ENCODE data around the gene PTP4A1. TPM values are rescaled to one million over a fixed set of nuclear protein-coding genes. Genes with fewer than 3 reads are reported as not detected.

Gene PTP4A1
- polyA plus RNA-seq, 1 donor (not counting 4 experiments of a cell fraction or from before 2014, with no cell fraction given): 65.7 TPM

DNA sequence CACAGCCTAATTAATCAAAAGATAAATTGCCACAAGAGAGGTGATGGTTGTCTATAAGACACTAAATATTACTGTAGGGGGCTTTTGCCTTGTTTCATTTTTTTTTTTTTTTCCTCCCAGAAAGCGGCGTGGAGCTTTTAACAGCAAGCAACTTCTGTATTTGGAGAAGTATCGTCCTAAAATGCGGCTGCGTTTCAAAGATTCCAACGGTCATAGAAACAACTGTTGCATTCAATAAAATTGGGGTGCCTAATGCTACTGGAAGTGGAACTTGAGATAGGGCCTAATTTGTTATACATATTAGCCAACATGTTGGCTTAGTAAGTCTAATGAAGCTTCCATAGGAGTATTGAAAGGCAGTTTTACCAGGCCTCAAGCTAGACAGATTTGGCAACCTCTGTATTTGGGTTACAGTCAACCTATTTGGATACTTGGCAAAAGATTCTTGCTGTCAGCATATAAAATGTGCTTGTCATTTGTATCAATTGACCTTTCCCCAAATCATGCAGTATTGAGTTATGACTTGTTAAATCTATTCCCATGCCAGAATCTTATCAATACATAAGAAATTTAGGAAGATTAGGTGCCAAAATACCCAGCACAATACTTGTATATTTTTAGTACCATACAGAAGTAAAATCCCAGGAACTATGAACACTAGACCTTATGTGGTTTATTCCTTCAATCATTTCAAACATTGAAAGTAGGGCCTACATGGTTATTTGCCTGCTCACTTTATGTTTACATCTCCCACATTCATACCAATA, 7.8 kb downstream of the PTP4A1 start:
- no peaks in the 10 kb centered on the region for H3K9me1 ChIP-seq (ENCODE audit: control insufficient read depth, extremely low read depth, insufficient read depth, low read length)
- H3K9me3 ChIP-seq (ENCODE audit: control insufficient read depth, low read depth, low read length): no peaks in the 10 kb centered on the region
- no peaks in the 10 kb centered on the region for H3K27me3 ChIP-seq (ENCODE audit: control insufficient read depth, extremely low read depth, insufficient read depth, low read length)
- peaks cover 10 to 27% of the 10 kb centered on the region in 2 experiments for H3K36me3 ChIP-seq (ENCODE audit: control insufficient read depth in 2 of 2, extremely low read depth in 1 of 2, insufficient read depth in 2 of 2, low read length in 2 of 2)
- H4K20me1 ChIP-seq (ENCODE audit: control insufficient read depth, extremely low read depth, insufficient read depth, low read length): peaks cover 15% of the 10 kb centered on the region
- no peak overlapping the region for H3K9ac ChIP-seq (ENCODE audit: control insufficient read depth, extremely low read depth, insufficient read depth, low read length)
- H2AFZ ChIP-seq (ENCODE audit: control insufficient read depth, low read length): no peak overlapping the region
- FAIRE-seq (no peak), DNase-seq (ENCODE audit: low read depth, low spot score) (no peak)
- dilution Hi-C loops (cut with MboI; ENCODE audit: extremely low pct_ligation_motif_present, low sequenced_read_pairs): no loop called here
- TF ChIP-seq EZH2 (IDR thresholded peaks at IDR 0.05; ENCODE audit: low read length) (no peak), CTCF (optimal IDR thresholded peaks at IDR 0.05 in 1 of 3, IDR thresholded peaks at IDR 0.05 in 1 of 3, conservative IDR thresholded peaks at IDR 0.05 in 1 of 3; ENCODE audit: extremely low read depth in 1 of 3, insufficient read depth in 2 of 3, low read length in 3 of 3) (no peak)
- no peak overlapping the region for H3K27ac ChIP-seq (ENCODE audit: control insufficient read depth, insufficient read depth, low read length)
- H3K4me1 ChIP-seq (ENCODE audit: control insufficient read depth, extremely low read depth, insufficient read depth, low read length): no peaks in the 10 kb centered on the region
- peaks cover 26% of the 10 kb centered on the region for H3K79me2 ChIP-seq (ENCODE audit: control insufficient read depth, insufficient read depth, low read length)
- H3K4me3 ChIP-seq (ENCODE audit: control insufficient read depth in 2 of 3, extremely low read depth in 1 of 3, insufficient read depth in 2 of 3, low read depth in 1 of 3, low read length in 3 of 3): no peak overlapping the region
- H3K4me2 ChIP-seq (ENCODE audit: control insufficient read depth, extremely low read depth, insufficient read depth, low read depth, low read length): no peak overlapping the region

DNA sequence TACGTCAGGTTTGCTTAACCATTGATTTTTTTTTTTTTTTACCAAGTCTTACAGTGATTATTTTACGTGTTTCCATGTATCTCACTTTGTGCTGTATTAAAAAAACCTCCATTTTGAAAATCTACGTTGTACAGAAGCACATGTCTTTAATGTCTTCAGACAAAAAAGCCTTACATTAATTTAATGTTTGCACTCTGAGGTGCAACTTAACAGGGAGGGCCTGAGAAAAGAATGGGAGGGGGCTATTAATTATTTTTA, 8.4 kb downstream of the PTP4A1 start:
- FAIRE-seq (no peak), DNase-seq (ENCODE audit: low read depth, low spot score) (no peak)
- Histone ChIP-seq H3K27ac (ENCODE audit: control insufficient read depth, insufficient read depth, low read length) (no peak overlapping the region), H4K20me1 (ENCODE audit: control insufficient read depth, extremely low read depth, insufficient read depth, low read length) (peaks cover 14% of the 10 kb centered on the region), H2AFZ (ENCODE audit: control insufficient read depth, low read length) (no peak overlapping the region), H3K27me3 (ENCODE audit: control insufficient read depth, extremely low read depth, insufficient read depth, low read length) (no peaks in the 10 kb centered on the region), H3K36me3 (ENCODE audit: control insufficient read depth in 2 of 2, extremely low read depth in 1 of 2, insufficient read depth in 2 of 2, low read length in 2 of 2) (peaks cover 10 to 27% of the 10 kb centered on the region in 2 experiments), H3K9me1 (ENCODE audit: control insufficient read depth, extremely low read depth, insufficient read depth, low read length) (no peaks in the 10 kb centered on the region), H3K4me1 (ENCODE audit: control insufficient read depth, extremely low read depth, insufficient read depth, low read length) (no peaks in the 10 kb centered on the region), H3K79me2 (ENCODE audit: control insufficient read depth, insufficient read depth, low read length) (peaks cover 21% of the 10 kb centered on the region), H3K4me3 (ENCODE audit: control insufficient read depth in 2 of 3, extremely low read depth in 1 of 3, insufficient read depth in 2 of 3, low read depth in 1 of 3, low read length in 3 of 3) (no peak overlapping the region), H3K4me2 (ENCODE audit: control insufficient read depth, extremely low read depth, insufficient read depth, low read depth, low read length) (no peak overlapping the region), H3K9me3 (ENCODE audit: control insufficient read depth, low read depth, low read length) (no peaks in the 10 kb centered on the region), H3K9ac (ENCODE audit: control insufficient read depth, extremely low read depth, insufficient read depth, low read length) (no peak overlapping the region)
- TF ChIP-seq CTCF (optimal IDR thresholded peaks at IDR 0.05 in 1 of 3, IDR thresholded peaks at IDR 0.05 in 1 of 3, conservative IDR thresholded peaks at IDR 0.05 in 1 of 3; ENCODE audit: extremely low read depth in 1 of 3, insufficient read depth in 2 of 3, low read length in 3 of 3) (no peak), EZH2 (IDR thresholded peaks at IDR 0.05; ENCODE audit: low read length) (no peak)
- dilution Hi-C loops (cut with MboI; ENCODE audit: extremely low pct_ligation_motif_present, low sequenced_read_pairs): no loop called here

Measured in keratinocyte (primary cell).